Measurements from ENCODE around the gene MLH3. TPM values are rescaled to one million over a fixed set of nuclear protein-coding genes. Genes with fewer than 3 reads are reported as not detected.

Gene MLH3
- total and polyA plus RNA-seq, 2 of the 13 experiments (the other 11 are each of a cell fraction or from before 2014, with no cell fraction given), result 14.4 to 24.8 TPM

GRCh38 chr14:75048101-75048500, 3.2 kb downstream of the MLH3 start (continued):
- TF ChIP-seq ZNF749 (CRISPR knock-in tag; IDR thresholded peaks at IDR 0.05; ENCODE audit: borderline replicate concordance), result no peak
- no peak for TF ChIP-seq ZNF607 (CRISPR knock-in tag; IDR thresholded peaks at IDR 0.05; ENCODE audit: borderline replicate concordance)
- TF ChIP-seq MTF1 (CRISPR knock-in tag; IDR thresholded peaks at IDR 0.05), result no peak
- TF ChIP-seq ZFP1 (CRISPR knock-in tag; IDR thresholded peaks at IDR 0.05), result no peak
- TF ChIP-seq PLRG1 (conservative IDR thresholded peaks at IDR 0.05), result no peak
- no peak for TF ChIP-seq GFI1 (CRISPR knock-in tag; IDR thresholded peaks at IDR 0.05; ENCODE audit: borderline replicate concordance)

GRCh38 chr14:75047506-75047905, 3.8 kb downstream of the MLH3 start:
- intact Hi-C loops (cut with micrococcal nuclease; ENCODE audit: unreplicated experiment), result no loop called here
- TF ChIP-seq, protein P1, sequence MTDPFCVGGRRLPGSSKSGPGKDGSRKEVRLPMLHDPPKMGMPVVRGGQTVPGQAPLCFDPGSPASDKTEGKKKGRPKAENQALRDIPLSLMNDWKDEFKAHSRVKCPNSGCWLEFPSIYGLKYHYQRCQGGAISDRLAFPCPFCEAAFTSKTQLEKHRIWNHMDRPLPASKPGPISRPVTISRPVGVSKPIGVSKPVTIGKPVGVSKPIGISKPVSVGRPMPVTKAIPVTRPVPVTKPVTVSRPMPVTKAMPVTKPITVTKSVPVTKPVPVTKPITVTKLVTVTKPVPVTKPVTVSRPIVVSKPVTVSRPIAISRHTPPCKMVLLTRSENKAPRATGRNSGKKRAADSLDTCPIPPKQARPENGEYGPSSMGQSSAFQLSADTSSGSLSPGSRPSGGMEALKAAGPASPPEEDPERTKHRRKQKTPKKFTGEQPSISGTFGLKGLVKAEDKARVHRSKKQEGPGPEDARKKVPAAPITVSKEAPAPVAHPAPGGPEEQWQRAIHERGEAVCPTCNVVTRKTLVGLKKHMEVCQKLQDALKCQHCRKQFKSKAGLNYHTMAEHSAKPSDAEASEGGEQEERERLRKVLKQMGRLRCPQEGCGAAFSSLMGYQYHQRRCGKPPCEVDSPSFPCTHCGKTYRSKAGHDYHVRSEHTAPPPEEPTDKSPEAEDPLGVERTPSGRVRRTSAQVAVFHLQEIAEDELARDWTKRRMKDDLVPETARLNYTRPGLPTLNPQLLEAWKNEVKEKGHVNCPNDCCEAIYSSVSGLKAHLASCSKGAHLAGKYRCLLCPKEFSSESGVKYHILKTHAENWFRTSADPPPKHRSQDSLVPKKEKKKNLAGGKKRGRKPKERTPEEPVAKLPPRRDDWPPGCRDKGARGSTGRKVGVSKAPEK (CRISPR knock-in tag; IDR thresholded peaks at IDR 0.05; ENCODE audit: borderline replicate concordance), result no peak
- TF ChIP-seq ZNF446 (CRISPR knock-in tag; IDR thresholded peaks at IDR 0.05) (no peak), CHD2 (IDR thresholded peaks at IDR 0.05; ENCODE audit: low read depth, low read length) (no peak), ZNF746 (CRISPR knock-in tag; IDR thresholded peaks at IDR 0.05) (no peak), NBN (conservative IDR thresholded peaks at IDR 0.05) (no peak), HMGA1 (CRISPR knock-in tag; conservative IDR thresholded peaks at IDR 0.05) (no peak), ZNF891 (CRISPR knock-in tag; IDR thresholded peaks at IDR 0.05) (no peak), DNMT3B (CRISPR knock-in tag; conservative IDR thresholded peaks at IDR 0.05) (no peak), ZC3H4 (CRISPR knock-in tag; IDR thresholded peaks at IDR 0.05; ENCODE audit: borderline replicate concordance) (no peak), HES4 (CRISPR knock-in tag; IDR thresholded peaks at IDR 0.05; ENCODE audit: borderline replicate concordance) (no peak), PITX1 (CRISPR knock-in tag; IDR thresholded peaks at IDR 0.05) (no peak), ZNF501 (CRISPR knock-in tag; IDR thresholded peaks at IDR 0.05) (no peak)
- TF ChIP-seq, protein P2, sequence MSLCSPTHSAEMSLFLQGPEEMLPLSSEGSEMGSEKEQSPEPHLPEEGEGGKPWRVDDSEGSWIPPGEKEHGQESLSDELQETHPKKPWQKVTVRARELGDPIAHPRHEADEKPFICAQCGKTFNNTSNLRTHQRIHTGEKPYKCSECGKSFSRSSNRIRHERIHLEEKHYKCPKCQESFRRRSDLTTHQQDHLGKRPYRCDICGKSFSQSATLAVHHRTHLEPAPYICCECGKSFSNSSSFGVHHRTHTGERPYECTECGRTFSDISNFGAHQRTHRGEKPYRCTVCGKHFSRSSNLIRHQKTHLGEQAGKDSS (CRISPR knock-in tag; IDR thresholded peaks at IDR 0.05; ENCODE audit: borderline replicate concordance, low read depth), result no peak
- POLR2A ChIA-PET, result no interaction called here

More at GRCh38 chr14:75047506-75047905, 3.8 kb downstream of the MLH3 start:
- Histone ChIP-seq H3K36me3 (replicated peaks in 1 of 2; ENCODE audit: control insufficient read depth in 1 of 2, insufficient read depth in 2 of 2, low read length in 2 of 2) (no peaks in the 10 kb centered on the region; a peak in 1 of 5 replicates), H3K27me3 (ENCODE audit: control insufficient read depth in 1 of 2, insufficient read depth in 2 of 2, low read length in 2 of 2) (no peaks in the 10 kb centered on the region), H4K20me1 (ENCODE audit: insufficient read depth, low read length) (no peaks in the 10 kb centered on the region), H3K27ac (ENCODE audit: extremely low read length, insufficient read depth, low read length) (no peak overlapping the region), H3K4me1 (ENCODE audit: insufficient read depth, low read length) (peaks cover 66% of the 10 kb centered on the region), H3K79me2 (ENCODE audit: insufficient read depth, low read length) (peaks cover 29% of the 10 kb centered on the region), H3K4me3 (replicated peaks in 1 of 3; ENCODE audit: insufficient read depth in 1 of 3, low read depth in 2 of 3, low read length in 3 of 3) (no peak overlapping the region), H2AFZ (ENCODE audit: low read length) (no peak overlapping the region), H3K9me3 (ENCODE audit: low read length) (no peaks in the 10 kb centered on the region), H3K9ac (ENCODE audit: insufficient read depth, low read depth, low read length) (no peak overlapping the region), H3K4me2 (ENCODE audit: low read depth, low read length) (no peak overlapping the region)
- no peak for FAIRE-seq
- ATAC-seq, result no peak
- 93% methylated on average over 4 of the region's 4 CpGs for WGBS (ENCODE audit: low lambda C conversion rate)
- BruUV-seq (replicated peaks), result no TSS peak
- CTCF ChIA-PET (ENCODE audit: low intra/inter-chr PET ratio, low total read pairs), result no interaction called here
- in situ Hi-C loops (cut with HindIII; ENCODE audit: extremely low pct_ligation_motif_present, low pct_unique_long_range_greater_than_20kb), result no loop called here
- no peak for DNase-seq (ENCODE audit: low spot score)

Measured in HepG2 (cell line).